ENCODE results near the gene WEE1. TPM values are rescaled to one million over a fixed set of nuclear protein-coding genes. Genes with fewer than 3 reads are reported as not detected.
"Not testable (repeated sequence)": the region's sequence is repeated elsewhere in the genome, so short reads cannot be mapped to it uniquely, and the experiment has no call there.

WEE1 gene
- total RNA-seq, 1 experiment from 2014 or later = 67.9 TPM

- H3K36me3 ChIP-seq (ENCODE audit: control insufficient read depth, insufficient read depth, low read length) = no peaks in the 10 kb centered on the region
- H3K4me3 ChIP-seq (ENCODE audit: low read depth in 2 of 2, low read length in 2 of 2) = no peak overlapping the region
- ChIA-PET CTCF (no interaction called here), POLR2A (no interaction called here)
- no peak overlapping the region for H3K27ac ChIP-seq (ENCODE audit: low read length)
- in situ Hi-C loops (cut with HindIII; ENCODE audit: low pct_unique_long_range_greater_than_20kb, low sequenced_read_pairs) (no loop called here), intact Hi-C loops (cut with micrococcal nuclease; ENCODE audit: unreplicated experiment) (no loop called here)
- no peaks in the 10 kb centered on the region for H3K27me3 ChIP-seq (ENCODE audit: control insufficient read depth, insufficient read depth, low read length)
- DNase-seq (ENCODE audit: low read depth, low spot score) (no peak), ATAC-seq (no peak)
- BruUV-seq (replicated peaks) = no TSS peak
- TF ChIP-seq REST (IDR thresholded peaks at IDR 0.05; ENCODE audit: insufficient read depth in 1 of 2, low read depth in 2 of 2, low read length in 1 of 2) = no peak
- no peak for TF ChIP-seq SIN3A (IDR thresholded peaks at IDR 0.05; ENCODE audit: borderline replicate concordance, insufficient read depth, low read depth, low read length)
- no peak for TF ChIP-seq CTCF (IDR thresholded peaks at IDR 0.05)
- TF ChIP-seq TCF7L2 (IDR thresholded peaks at IDR 0.05; ENCODE audit: low read depth, low read length) = no peak
- no peak for TF ChIP-seq POLR2AphosphoS5 (IDR thresholded peaks at IDR 0.05; ENCODE audit: low read depth, low read length)
- H3K4me1 ChIP-seq (ENCODE audit: control insufficient read depth, insufficient read depth, low read length) = no peaks in the 10 kb centered on the region
- no peaks in the 10 kb centered on the region for H3K9me3 ChIP-seq (ENCODE audit: control insufficient read depth, insufficient read depth, low read depth, low read length)
Observed at GRCh38 chr11:9601876-9602199, 28.4 kb downstream of the WEE1 start.

- ATAC-seq; CTCF ChIA-PET; H3K9me3 ChIP-seq (ENCODE audit: control insufficient read depth, insufficient read depth, low read depth, low read length); DNase-seq (ENCODE audit: low read depth, low spot score); BruUV-seq (replicated peaks); in situ Hi-C loops (cut with HindIII; ENCODE audit: low pct_unique_long_range_greater_than_20kb, low sequenced_read_pairs); H3K4me3 ChIP-seq (ENCODE audit: low read depth in 2 of 2, low read length in 2 of 2); H3K27ac ChIP-seq (ENCODE audit: low read length); H3K4me1 ChIP-seq (ENCODE audit: control insufficient read depth, insufficient read depth, low read length); intact Hi-C loops (cut with micrococcal nuclease; ENCODE audit: unreplicated experiment); H3K27me3 ChIP-seq (ENCODE audit: control insufficient read depth, insufficient read depth, low read length); H3K36me3 ChIP-seq (ENCODE audit: control insufficient read depth, insufficient read depth, low read length): not testable (repeated sequence)
- POLR2A ChIA-PET = interaction anchor here (0.7 kb wide), 1 partner anchor 185 kb away, joined by 3 read pairs; no protein-coding TSS in a partner anchor
Observed at GRCh38 chr11:9603214-9603613, 29.7 kb downstream of the WEE1 start.

- CTCF ChIA-PET = interaction anchor here (0.6 kb wide), 1 partner anchor 160 kb away, joined by 6 read pairs; no protein-coding TSS in a partner anchor
Observed at GRCh38 chr11:9604134-9604533, 30.7 kb downstream of the WEE1 start.

More at GRCh38 chr11:9604134-9604533, 30.7 kb downstream of the WEE1 start:
- in situ Hi-C loops (cut with HindIII; ENCODE audit: low pct_unique_long_range_greater_than_20kb, low sequenced_read_pairs) (no loop called here), intact Hi-C loops (cut with micrococcal nuclease; ENCODE audit: unreplicated experiment) (no loop called here)
- ATAC-seq (no peak), DNase-seq (ENCODE audit: low read depth, low spot score) (no peak)
- no peaks in the 10 kb centered on the region for H3K9me3 ChIP-seq (ENCODE audit: control insufficient read depth, insufficient read depth, low read depth, low read length)
- no TSS peak for BruUV-seq (replicated peaks)
- H3K4me3 ChIP-seq (ENCODE audit: low read depth in 2 of 2, low read length in 2 of 2) = no peak overlapping the region
- H3K27me3 ChIP-seq (ENCODE audit: control insufficient read depth, insufficient read depth, low read length) = no peaks in the 10 kb centered on the region
- H3K27ac ChIP-seq (ENCODE audit: low read length) = no peak overlapping the region
- no peak for TF ChIP-seq SIN3A (IDR thresholded peaks at IDR 0.05; ENCODE audit: borderline replicate concordance, insufficient read depth, low read depth, low read length)
- no peak for TF ChIP-seq TCF7L2 (IDR thresholded peaks at IDR 0.05; ENCODE audit: low read depth, low read length)
- TF ChIP-seq REST (IDR thresholded peaks at IDR 0.05; ENCODE audit: insufficient read depth in 1 of 2, low read depth in 2 of 2, low read length in 1 of 2) = no peak
- no peak for TF ChIP-seq POLR2AphosphoS5 (IDR thresholded peaks at IDR 0.05; ENCODE audit: low read depth, low read length)
- TF ChIP-seq CTCF (IDR thresholded peaks at IDR 0.05) = no peak
- POLR2A ChIA-PET = no interaction called here
- no peaks in the 10 kb centered on the region for H3K36me3 ChIP-seq (ENCODE audit: control insufficient read depth, insufficient read depth, low read length)
- H3K4me1 ChIP-seq (ENCODE audit: control insufficient read depth, insufficient read depth, low read length) = no peaks in the 10 kb centered on the region
